Left colon (tissue), 2 donors: ENCODE data around the gene NPAS3. TPM values are rescaled to one million over a fixed set of nuclear protein-coding genes. Genes with fewer than 3 reads are reported as not detected.
"Not testable (repeated sequence)": the region's sequence is repeated elsewhere in the genome, so short reads cannot be mapped to it uniquely, and the experiment has no call there.

Experiments
- ATAC-seq: fragments of 200-7000 bp; cut with Tn5 transposase; one replicate; pipeline ENCODE4 v1.9.1; 2020; ENCODE audit warnings: mild to moderate bottlenecking, moderate library complexity
- DNase-seq, 2 donors: peaks; one replicate each; pipeline ENCODE4 v3.0.0-alpha.2; 2020
- intact Hi-C, 2 donors: fragments of 100-400 bp; cut with DNase I in 1 of 2; cut with micrococcal nuclease in 1 of 2; formaldehyde crosslinking; loops; one replicate each; pipeline versions ENCODE4 v1.11.2 to v1.14.0; 2022; cut with DNase I, micrococcal nuclease
- total RNA-seq, 2 donors: library from RNA; stranded (reverse); fragmentation: NEBNext Ultra II Directional; extraction: Animal tissue kit (Norgen Biotek cat#: 25700); gene quantifications; one replicate each; pipeline ENCODE4 v1.2.1, GENCODE V29; 2021
- donor health status: DM: no; HTN: no; CAD: no.
- donor health status: DM: yes; HTN: yes; CAD: no.

The NPAS3 gene
- total RNA-seq, 2 donors from 2014 or later: 0.37 to 1.6 TPM

DNA sequence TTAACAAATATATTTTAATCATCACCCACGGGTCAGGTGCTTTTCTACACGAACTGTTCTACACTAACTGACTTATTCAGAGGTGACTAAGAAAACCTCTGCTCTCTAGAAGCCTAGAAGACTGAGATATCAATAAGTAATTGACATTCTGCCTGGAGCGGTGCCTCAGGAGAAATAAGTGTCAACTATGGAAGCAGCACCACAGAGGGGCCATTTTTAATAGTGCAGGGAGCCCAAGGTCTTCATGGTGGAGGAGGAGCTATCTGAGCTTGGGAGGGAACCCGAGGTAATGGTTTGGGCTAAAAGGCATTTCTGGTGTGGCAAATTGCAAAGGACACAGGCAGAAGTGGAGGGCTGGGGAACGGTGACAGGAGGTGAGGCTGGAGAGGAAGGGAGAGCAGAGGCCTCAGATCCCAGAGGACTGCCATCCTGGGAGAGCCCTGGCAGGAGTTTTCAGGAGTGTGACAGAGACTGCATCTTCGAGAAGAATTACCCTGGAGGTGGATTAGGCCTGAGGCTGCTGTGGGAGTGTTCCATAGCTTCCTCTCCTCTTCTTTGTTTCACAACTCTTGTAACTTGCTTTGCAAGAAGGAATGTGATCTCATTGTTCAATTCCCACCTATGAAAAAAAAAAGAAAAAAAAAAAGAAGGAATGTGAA, 123.1 kb downstream of the NPAS3 start:
- ATAC-seq: no peak
- intact Hi-C loops: no loop called here
- DNase-seq: no peak

GRCh38 chr14:33062476-33062875, 123.8 kb downstream of the NPAS3 start:
- intact Hi-C loops: no loop called here
- DNase-seq (no peak), ATAC-seq (no peak)

GRCh38 chr14:33062881-33063280, 124.2 kb downstream of the NPAS3 start:
- intact Hi-C loops: no loop called here
- ATAC-seq: no peak
- no peak for DNase-seq

DNA sequence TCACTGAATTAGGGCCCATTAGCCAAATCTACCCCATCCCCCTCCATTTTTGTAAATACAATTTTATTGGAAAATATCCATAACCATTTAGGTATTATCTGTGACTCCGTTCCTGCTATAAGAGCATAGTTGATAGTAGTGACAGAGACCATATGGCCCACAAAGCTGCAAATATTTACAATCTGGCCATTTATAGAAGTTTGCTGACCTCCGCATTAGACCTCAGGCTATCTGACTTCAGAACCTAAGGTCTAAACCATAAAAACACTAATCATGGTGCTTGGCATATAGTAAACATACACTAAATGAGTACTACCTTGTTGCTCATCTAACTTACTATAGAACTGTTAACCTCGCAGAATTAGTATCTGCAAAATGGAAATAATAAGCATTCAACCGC, 124.8 kb downstream of the NPAS3 start:
- ATAC-seq (no peak), DNase-seq (no peak)
- intact Hi-C loops: no loop called here

GRCh38 chr14:33065634-33066033, 127.0 kb downstream of the NPAS3 start:
- DNase-seq (no peak), ATAC-seq (no peak)
- intact Hi-C loops: no loop called here

DNA sequence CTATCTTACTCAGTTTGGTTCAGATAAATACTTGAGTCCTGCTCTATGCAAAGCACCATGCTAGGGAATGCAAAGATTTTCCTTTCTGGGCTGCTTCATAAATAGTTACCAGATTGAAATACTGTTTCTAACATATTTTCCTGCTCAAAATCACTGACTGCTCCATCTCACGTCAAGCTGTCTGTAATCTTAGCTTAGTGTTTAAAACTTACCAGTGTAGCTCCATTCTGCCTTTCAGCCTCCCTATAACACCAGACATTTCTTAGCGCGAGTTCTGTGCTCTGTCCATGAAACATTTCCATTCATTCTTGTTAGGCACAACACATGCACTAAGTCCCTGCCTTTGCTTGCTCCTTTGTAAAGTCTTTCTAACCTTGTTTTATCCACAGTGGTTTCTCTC, 129.4 kb downstream of the NPAS3 start:
- ATAC-seq: no peak
- no peak for DNase-seq
- intact Hi-C loops: no loop called here

DNA sequence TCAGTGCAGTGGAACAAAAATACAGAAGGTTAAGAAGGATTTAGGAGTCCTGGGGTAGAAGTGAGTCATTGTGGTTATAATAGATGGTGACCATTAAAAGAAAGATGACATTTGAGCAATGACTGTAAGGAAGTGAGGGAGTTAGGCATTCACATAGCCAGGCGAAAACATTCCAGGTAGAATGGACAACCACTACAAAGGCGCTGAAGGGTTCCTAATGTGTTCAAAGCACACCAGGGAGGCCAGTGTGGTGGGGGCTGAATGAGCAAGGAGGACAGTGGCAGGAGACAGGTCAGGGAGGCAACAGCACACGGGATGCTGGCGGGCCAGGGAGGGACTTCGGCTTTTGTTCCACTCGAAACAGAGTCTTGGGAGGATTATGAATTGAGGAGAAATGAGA, 129.9 kb downstream of the NPAS3 start:
- ATAC-seq: no peak

DNA sequence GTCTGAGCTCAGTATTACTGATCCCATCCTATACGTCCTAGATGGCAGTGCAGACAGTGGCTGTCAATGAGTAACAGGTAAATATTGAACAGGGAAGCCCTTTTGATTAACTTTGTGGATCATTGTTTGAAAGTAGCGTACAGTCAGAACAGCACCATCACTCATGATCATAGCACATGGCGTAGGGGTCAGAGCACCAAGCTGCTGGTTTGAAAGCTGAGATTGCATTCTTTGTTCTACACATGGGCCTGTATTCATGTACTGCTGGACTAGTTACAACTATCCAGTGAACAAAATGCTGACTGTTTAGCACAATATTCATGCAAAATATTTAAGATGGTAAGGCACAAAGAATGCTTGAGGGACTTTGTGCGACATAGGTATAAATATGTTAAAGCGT, 131.8 kb downstream of the NPAS3 start:
- intact Hi-C loops: no loop called here
- no peak for DNase-seq
- no peak for ATAC-seq

More for the DNA sequence above, 129.9 kb downstream of the NPAS3 start:
- no peak for DNase-seq
- intact Hi-C loops: no loop called here

GRCh38 chr14:33073023-33073422, 134.3 kb downstream of the NPAS3 start:
- no peak for DNase-seq

GRCh38 chr14:33081259-33081658, 142.6 kb downstream of the NPAS3 start:
- intact Hi-C loops: no loop called here
- DNase-seq: no peak
- ATAC-seq: peak; percentile 66

More at GRCh38 chr14:33073023-33073422, 134.3 kb downstream of the NPAS3 start:
- no peak for ATAC-seq
- intact Hi-C loops: no loop called here

DNA sequence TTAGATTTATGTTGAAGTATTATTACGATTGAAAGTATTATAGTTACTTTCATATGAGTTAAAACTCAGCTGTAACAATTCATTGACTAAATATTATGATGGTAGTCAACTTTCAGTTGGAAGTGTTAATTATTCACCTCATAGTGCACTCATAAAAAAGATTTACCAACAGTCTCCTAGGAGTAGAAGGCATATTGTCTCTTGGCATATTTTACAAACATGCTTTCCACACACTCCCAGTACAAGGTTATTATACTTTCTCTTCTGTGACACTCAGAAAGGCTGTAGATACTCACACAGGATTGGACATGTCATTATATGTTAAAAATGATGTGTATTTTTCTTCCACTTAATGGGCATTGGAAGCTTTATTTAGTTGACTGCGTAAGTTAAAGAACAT, 147.1 kb downstream of the NPAS3 start:
- ATAC-seq (peak; percentile 89), DNase-seq (no peak)

DNA sequence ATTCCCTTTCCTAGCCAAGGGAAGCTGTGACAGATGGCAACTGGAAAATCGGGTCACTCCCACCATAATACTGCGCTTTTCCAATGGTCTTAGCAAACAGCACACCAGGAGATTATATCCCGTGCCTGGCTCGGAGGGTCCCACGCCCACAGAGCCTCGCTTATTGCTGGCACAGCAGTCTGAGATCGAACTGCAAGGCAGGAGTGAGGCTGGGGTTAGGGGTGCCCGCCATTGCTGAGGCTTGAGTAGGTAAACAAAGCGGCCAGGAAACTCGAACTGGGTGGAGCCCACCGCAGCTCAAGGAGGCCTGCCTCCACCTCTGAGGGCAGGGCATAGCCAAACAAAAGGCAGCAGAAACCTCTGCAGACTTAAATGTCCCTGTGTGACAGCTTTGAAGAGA, 149.6 kb downstream of the NPAS3 start:
- DNase-seq, ATAC-seq, intact Hi-C loops: not testable (repeated sequence)

More for the DNA sequence above, 147.1 kb downstream of the NPAS3 start:
- intact Hi-C loops: no loop called here

DNA sequence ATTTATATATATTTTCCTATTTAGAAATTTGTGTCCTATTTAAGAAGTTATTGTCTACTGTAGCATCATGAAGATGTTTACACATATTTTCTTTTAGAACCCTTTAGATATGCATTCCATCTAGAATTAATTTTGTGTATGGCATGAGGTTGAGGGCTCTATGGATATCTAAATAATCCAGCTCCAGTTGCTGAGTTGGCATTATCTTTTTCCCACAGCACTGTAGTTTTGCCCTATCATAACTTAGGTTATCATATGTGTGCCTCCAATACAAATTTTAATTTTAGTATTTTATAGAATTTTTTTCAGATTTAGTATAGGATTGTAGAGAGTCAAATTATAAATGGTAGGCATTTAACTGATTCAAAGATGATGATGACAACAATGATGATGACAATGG, 159.3 kb downstream of the NPAS3 start:
- DNase-seq: no peak
- ATAC-seq: no peak
- intact Hi-C loops: no loop called here

GRCh38 chr14:33103489-33103888, 164.8 kb downstream of the NPAS3 start:
- intact Hi-C loops: no loop called here
- ATAC-seq (peak; percentile 96), DNase-seq (no peak)

DNA sequence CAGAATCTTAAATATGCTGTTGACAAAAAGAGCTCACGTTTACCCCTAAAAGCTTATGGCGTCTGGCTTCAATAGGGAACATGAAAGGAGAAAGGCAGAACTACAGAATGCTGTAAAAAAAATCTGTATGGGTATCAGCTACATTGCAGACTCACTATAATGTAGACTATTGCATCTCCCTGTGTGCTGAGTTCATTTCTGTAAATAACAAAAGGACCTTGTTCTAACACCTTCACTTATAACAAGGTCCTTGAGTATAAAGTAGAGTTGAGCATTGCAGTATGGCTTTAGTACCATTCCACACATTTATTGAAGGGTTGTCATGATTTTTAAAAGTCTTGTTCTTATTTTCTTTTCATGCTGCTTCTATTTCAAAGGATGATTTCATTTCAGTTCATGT, 165.3 kb downstream of the NPAS3 start:
- DNase-seq (no peak), ATAC-seq (peak; percentile 42)
- intact Hi-C loops: no loop called here

DNA sequence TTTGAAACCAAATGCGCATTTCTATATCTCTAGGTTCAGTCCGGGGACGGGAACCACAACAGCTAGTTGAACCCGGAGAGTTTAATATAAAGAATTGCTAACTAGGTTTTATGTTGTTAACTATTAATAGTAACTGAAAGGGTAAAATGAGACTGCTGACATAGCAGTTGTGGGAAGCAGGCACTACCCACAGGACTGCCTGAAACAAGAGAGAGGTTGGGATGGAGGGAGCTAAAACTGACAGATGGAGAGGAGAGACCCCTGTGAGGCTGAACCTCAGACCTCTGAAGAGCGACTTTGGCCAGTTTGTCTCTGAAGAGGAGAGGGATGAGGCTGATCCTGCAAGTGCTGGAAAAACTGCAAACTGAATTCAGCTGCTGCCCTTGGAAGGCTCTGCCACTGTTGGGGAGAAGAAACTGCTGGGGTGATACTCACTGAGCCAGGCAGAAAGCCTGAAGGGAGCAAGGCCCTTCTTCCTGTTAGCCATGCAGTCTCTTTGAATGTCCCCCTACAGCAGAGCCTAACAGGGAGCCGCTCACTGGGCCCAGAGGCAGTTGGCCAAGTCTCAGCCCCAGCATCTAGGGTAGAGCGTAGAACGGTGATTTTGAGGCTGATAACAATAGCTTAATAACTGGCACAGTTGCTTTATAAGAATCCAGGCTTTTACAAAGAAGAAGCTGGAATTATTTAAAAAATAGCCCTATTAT, 172.2 kb downstream of the NPAS3 start:
- intact Hi-C loops: no loop called here
- DNase-seq (no peak), ATAC-seq (no peak)

DNA sequence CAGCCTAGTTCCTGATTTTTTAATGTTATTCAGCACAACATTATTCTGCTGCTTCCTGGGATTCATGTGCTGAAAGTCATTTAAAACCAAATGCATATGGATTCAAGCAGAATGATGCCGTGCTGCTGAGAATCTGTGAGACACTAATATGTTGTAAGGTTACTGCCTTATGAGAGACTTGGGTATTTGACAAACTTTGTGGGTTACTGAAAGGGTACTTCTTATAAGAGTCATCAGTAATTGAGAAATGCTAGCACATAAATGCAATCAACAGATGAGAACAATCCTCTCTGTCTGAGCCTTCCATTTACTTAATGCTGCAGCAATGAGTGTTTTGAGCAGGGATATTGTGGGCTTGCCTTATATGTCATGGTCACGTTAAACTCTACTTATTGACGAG, 175.7 kb downstream of the NPAS3 start:
- no peak for ATAC-seq
- DNase-seq: no peak
- intact Hi-C loops: no loop called here

GRCh38 chr14:33118668-33119067, 180.0 kb downstream of the NPAS3 start:
- DNase-seq (no peak), ATAC-seq (no peak)
- intact Hi-C loops: no loop called here

- ATAC-seq (no peak), DNase-seq (no peak)
- intact Hi-C loops: no loop called here
Measured at GRCh38 chr14:33120341-33120740, 181.7 kb downstream of the NPAS3 start.

DNA sequence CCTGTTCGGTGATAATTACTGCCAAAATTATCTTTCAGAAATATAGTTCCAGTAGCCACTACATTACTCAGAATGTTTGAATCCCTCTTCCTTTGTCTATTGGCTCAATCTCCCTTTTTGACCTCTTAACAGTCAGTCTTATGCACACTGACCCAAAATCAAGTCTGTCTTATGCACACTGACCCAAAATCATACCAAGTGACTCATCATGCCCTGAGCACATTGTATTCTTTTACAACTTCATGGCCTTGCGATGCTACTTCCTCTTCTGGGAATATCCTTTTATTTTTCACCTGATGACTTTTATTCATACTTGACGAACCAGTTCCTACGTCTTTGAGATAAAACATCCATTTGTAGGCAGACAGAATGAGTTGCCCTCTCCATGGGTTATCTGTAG, 182.3 kb downstream of the NPAS3 start:
- ATAC-seq: peak; percentile 77

GRCh38 chr14:33123281-33123680, 184.6 kb downstream of the NPAS3 start:
- intact Hi-C loops: no loop called here
- no peak for DNase-seq
- ATAC-seq: no peak

More for the DNA sequence above, 182.3 kb downstream of the NPAS3 start:
- no peak for DNase-seq
- intact Hi-C loops: no loop called here
